ENCODE results near the gene OR9Q1. TPM values are rescaled to one million over a fixed set of nuclear protein-coding genes. Genes with fewer than 3 reads are reported as not detected.

OR9Q1 gene
- polyA plus RNA-seq, 1 experiment: not detected

GRCh38 chr11:58068655-58069054 lies 45.0 kb downstream of the OR9Q1 start:
- DNase-seq (ENCODE audit: low read depth, low spot score): no peak
- ChIA-PET CTCF (interaction anchor here (1.4 kb wide), 1 partner anchor 9 kb away, joined by 5 read pairs; no protein-coding TSS in a partner anchor), POLR2A (no interaction called here)
- no peaks in the 10 kb centered on the region for H3K27me3 ChIP-seq (ENCODE audit: control insufficient read depth, insufficient read depth, low read length)
- no peak overlapping the region for H3K4me3 ChIP-seq (ENCODE audit: low read depth, low read length)
- TF ChIP-seq CTCF (IDR thresholded peaks at IDR 0.05; ENCODE audit: low read depth, low read length): no peak
- H3K27ac ChIP-seq (ENCODE audit: low read depth, low read length): no peak overlapping the region
- H3K9me3 ChIP-seq (ENCODE audit: control insufficient read depth, insufficient read depth, low read length): no peaks in the 10 kb centered on the region

- TF ChIP-seq CTCF (IDR thresholded peaks at IDR 0.05; ENCODE audit: low read depth, low read length): no peak
- CTCF ChIA-PET: no interaction called here
Observed at GRCh38 chr11:58070585-58070984, 46.9 kb downstream of the OR9Q1 start.

GRCh38 chr11:58075781-58076180 lies 52.1 kb downstream of the OR9Q1 start:
- TF ChIP-seq CTCF (IDR thresholded peaks at IDR 0.05; ENCODE audit: low read depth, low read length): no peak
- no peak overlapping the region for H3K4me3 ChIP-seq (ENCODE audit: low read depth, low read length)
- no peak overlapping the region for H3K27ac ChIP-seq (ENCODE audit: low read depth, low read length)
- no peaks in the 10 kb centered on the region for H3K9me3 ChIP-seq (ENCODE audit: control insufficient read depth, insufficient read depth, low read length)
- no peaks in the 10 kb centered on the region for H3K27me3 ChIP-seq (ENCODE audit: control insufficient read depth, insufficient read depth, low read length)
- CTCF ChIA-PET: no interaction called here
- POLR2A ChIA-PET: interaction anchor here (1.2 kb wide), 1 partner anchor 10 kb away, joined by 3 read pairs; no protein-coding TSS in a partner anchor
- DNase-seq (ENCODE audit: low read depth, low spot score): no peak

More at GRCh38 chr11:58070585-58070984, 46.9 kb downstream of the OR9Q1 start:
- POLR2A ChIA-PET: no interaction called here
- H3K4me3 ChIP-seq (ENCODE audit: low read depth, low read length): no peak overlapping the region
- no peak for DNase-seq (ENCODE audit: low read depth, low spot score)
- no peaks in the 10 kb centered on the region for H3K27me3 ChIP-seq (ENCODE audit: control insufficient read depth, insufficient read depth, low read length)
- H3K27ac ChIP-seq (ENCODE audit: low read depth, low read length): no peak overlapping the region
- H3K9me3 ChIP-seq (ENCODE audit: control insufficient read depth, insufficient read depth, low read length): no peaks in the 10 kb centered on the region

GRCh38 chr11:58086528-58086927 lies 62.8 kb downstream of the OR9Q1 start:
- Histone ChIP-seq H3K4me3 (ENCODE audit: low read depth, low read length) (no peak overlapping the region), H3K9me3 (ENCODE audit: control insufficient read depth, insufficient read depth, low read length) (no peaks in the 10 kb centered on the region), H3K27me3 (ENCODE audit: control insufficient read depth, insufficient read depth, low read length) (no peaks in the 10 kb centered on the region), H3K27ac (ENCODE audit: low read depth, low read length) (no peak overlapping the region)
- POLR2A ChIA-PET: no interaction called here
- CTCF ChIA-PET: no interaction called here
- DNase-seq (ENCODE audit: low read depth, low spot score): no peak
- TF ChIP-seq CTCF (IDR thresholded peaks at IDR 0.05; ENCODE audit: low read depth, low read length): no peak

- H3K27me3 ChIP-seq (ENCODE audit: control insufficient read depth, insufficient read depth, low read length): no peaks in the 10 kb centered on the region
- ChIA-PET CTCF (no interaction called here), POLR2A (no interaction called here)
- DNase-seq (ENCODE audit: low read depth, low spot score): no peak
- no peak overlapping the region for H3K4me3 ChIP-seq (ENCODE audit: low read depth, low read length)
- H3K27ac ChIP-seq (ENCODE audit: low read depth, low read length): no peak overlapping the region
- TF ChIP-seq CTCF (IDR thresholded peaks at IDR 0.05; ENCODE audit: low read depth, low read length): no peak
- H3K9me3 ChIP-seq (ENCODE audit: control insufficient read depth, insufficient read depth, low read length): no peaks in the 10 kb centered on the region
Observed at GRCh38 chr11:58097437-58097836, 73.8 kb downstream of the OR9Q1 start.

Data from AG04450 (cell line).